Activated CD8-positive, alpha-beta memory T cell treated with anti-CD3 and anti-CD28 coated beads, Interleukin-2, amount 10 ng/mL, durations not matched to agents 7 days and 5 days (primary cell): ENCODE data around the gene KMT2C. TPM values are rescaled to one million over a fixed set of nuclear protein-coding genes. Genes with fewer than 3 reads are reported as not detected.
"Not testable (repeated sequence)": the region's sequence is repeated elsewhere in the genome, so short reads cannot be mapped to it uniquely, and the experiment has no call there.

Experiments
- ATAC-seq: fragments of 150-1000 bp; cut with Tn5 transposase; one replicate; pipeline ENCODE4 v1.10.0; 2021; ENCODE audit warnings: moderate library complexity
- CTCF ChIA-PET: fragments of 350-600 bp; sonication (Branson Sonifier 250); formaldehyde crosslinking; loops from one replicate; lab custom pipeline; 2021; ENCODE audit warnings: antibody characterized with exemption; lab: Charles Lee
- DNase-seq: peaks from one replicate; pipeline ENCODE4 v3.0.0-alpha.2; 2020
- H3K27ac Mint-ChIP-seq: one replicate; pipeline ENCODE4 v1.8.0; 2021; ENCODE audit warnings: mild to moderate bottlenecking, mixed read lengths
- H3K27me3 Mint-ChIP-seq: one replicate; pipeline ENCODE4 v1.8.0; 2021; ENCODE audit warnings: mixed read lengths
- H3K36me3 Mint-ChIP-seq: one replicate; pipeline ENCODE4 v1.8.0; 2021; ENCODE audit warnings: mild to moderate bottlenecking, mixed read lengths
- H3K4me1 Mint-ChIP-seq: one replicate; pipeline ENCODE4 v1.8.0; 2021; ENCODE audit warnings: mixed read lengths
- H3K4me3 Mint-ChIP-seq: one replicate; pipeline ENCODE4 v1.8.0; 2021; ENCODE audit warnings: mild to moderate bottlenecking, moderate library complexity, mixed read lengths
- H3K9me3 Mint-ChIP-seq: one replicate; pipeline ENCODE4 v1.8.0; 2022; ENCODE audit warnings: low read depth, mixed read lengths
- total RNA-seq, 2 experiments: library from RNA; stranded (reverse); gene quantifications; one replicate each; pipeline ENCODE4 v1.2.3, GENCODE V29; 2021

Gene KMT2C
- total RNA-seq, 2 experiments from 2014 or later: 58.2 to 86.6 TPM

GRCh38 chr7:152351747-152352146, 84.1 kb downstream of the KMT2C start:
- H3K27ac Mint-ChIP-seq, ATAC-seq, CTCF ChIA-PET, DNase-seq, H3K4me1 Mint-ChIP-seq, H3K4me3 Mint-ChIP-seq, H3K9me3 Mint-ChIP-seq, H3K27me3 Mint-ChIP-seq: not testable (repeated sequence)
- peaks cover 67% of the 10 kb centered on the region for H3K36me3 Mint-ChIP-seq

GRCh38 chr7:152351168-152351567, 84.6 kb downstream of the KMT2C start:
- Mint-ChIP-seq H3K36me3 (peaks cover 68% of the 10 kb centered on the region), H3K4me1 (no peaks in the 10 kb centered on the region), H3K27ac (no peak overlapping the region), H3K4me3 (no peak overlapping the region), H3K9me3 (peaks cover 7% of the 10 kb centered on the region), H3K27me3 (no peaks in the 10 kb centered on the region)
- CTCF ChIA-PET: interaction anchor here (1.1 kb wide), 1 partner anchor 14 kb away, joined by 5 read pairs; no protein-coding TSS in a partner anchor
- DNase-seq (no peak), ATAC-seq (no peak)

GRCh38 chr7:152347888-152348287, 87.9 kb downstream of the KMT2C start:
- no peak for DNase-seq
- ATAC-seq: no peak
- Mint-ChIP-seq H3K27me3 (no peaks in the 10 kb centered on the region), H3K9me3 (peaks cover 7% of the 10 kb centered on the region), H3K4me3 (no peak overlapping the region), H3K4me1 (peaks cover 6% of the 10 kb centered on the region), H3K36me3 (peaks cover 50% of the 10 kb centered on the region), H3K27ac (no peak overlapping the region)
- CTCF ChIA-PET: no interaction called here

- Mint-ChIP-seq H3K4me1 (peaks cover 6% of the 10 kb centered on the region), H3K27ac (no peak overlapping the region)
- CTCF ChIA-PET: no interaction called here
Measured at GRCh38 chr7:152344253-152344652, 91.5 kb downstream of the KMT2C start.

GRCh38 chr7:152342796-152343195, 93.0 kb downstream of the KMT2C start:
- CTCF ChIA-PET: no interaction called here

More at GRCh38 chr7:152344253-152344652, 91.5 kb downstream of the KMT2C start:
- no peaks in the 10 kb centered on the region for H3K27me3 Mint-ChIP-seq
- H3K36me3 Mint-ChIP-seq: peaks cover 28% of the 10 kb centered on the region
- DNase-seq (no peak), ATAC-seq (no peak)
- peaks cover 3% of the 10 kb centered on the region for H3K9me3 Mint-ChIP-seq
- no peak overlapping the region for H3K4me3 Mint-ChIP-seq

GRCh38 chr7:152341914-152342236, 93.9 kb downstream of the KMT2C start:
- Mint-ChIP-seq H3K27me3 (no peaks in the 10 kb centered on the region), H3K9me3 (no peaks in the 10 kb centered on the region), H3K4me1 (peaks cover 13% of the 10 kb centered on the region), H3K36me3 (peaks cover 10% of the 10 kb centered on the region), H3K4me3 (no peak overlapping the region), H3K27ac (no peak overlapping the region)
- CTCF ChIA-PET: no interaction called here
- ATAC-seq (no peak), DNase-seq (no peak)

More at GRCh38 chr7:152342796-152343195, 93.0 kb downstream of the KMT2C start:
- H3K4me3 Mint-ChIP-seq: no peak overlapping the region
- H3K27me3 Mint-ChIP-seq: no peaks in the 10 kb centered on the region
- no peak for DNase-seq
- peaks cover 16% of the 10 kb centered on the region for H3K36me3 Mint-ChIP-seq
- H3K27ac Mint-ChIP-seq: no peak overlapping the region
- no peak for ATAC-seq
- peaks cover 3% of the 10 kb centered on the region for H3K9me3 Mint-ChIP-seq
- peaks cover 6% of the 10 kb centered on the region for H3K4me1 Mint-ChIP-seq

GRCh38 chr7:152341039-152341913, 94.5 kb downstream of the KMT2C start:
- Mint-ChIP-seq H3K9me3 (no peaks in the 10 kb centered on the region), H3K36me3 (peaks cover 9% of the 10 kb centered on the region), H3K27me3 (no peaks in the 10 kb centered on the region), H3K4me3 (no peak overlapping the region), H3K4me1 (peaks cover 19% of the 10 kb centered on the region), H3K27ac (no peak overlapping the region)
- CTCF ChIA-PET: no interaction called here
- ATAC-seq: no peak
- no peak for DNase-seq

GRCh38 chr7:152340161-152340560, 95.6 kb downstream of the KMT2C start:
- Mint-ChIP-seq H3K4me3 (no peak overlapping the region), H3K27me3 (no peaks in the 10 kb centered on the region), H3K9me3 (no peaks in the 10 kb centered on the region), H3K27ac (no peak overlapping the region), H3K36me3 (peaks cover 5% of the 10 kb centered on the region), H3K4me1 (peaks cover 29% of the 10 kb centered on the region)
- CTCF ChIA-PET: no interaction called here
- no peak for DNase-seq
- no peak for ATAC-seq

GRCh38 chr7:152338561-152338960, 97.2 kb downstream of the KMT2C start:
- no peak for ATAC-seq
- Mint-ChIP-seq H3K4me1 (peaks cover 30% of the 10 kb centered on the region), H3K4me3 (no peak overlapping the region), H3K9me3 (no peaks in the 10 kb centered on the region), H3K27ac (no peak overlapping the region), H3K27me3 (no peaks in the 10 kb centered on the region), H3K36me3 (peaks cover 4% of the 10 kb centered on the region)
- CTCF ChIA-PET: no interaction called here
- no peak for DNase-seq

GRCh38 chr7:152336754-152337368, 98.9 kb downstream of the KMT2C start:
- Mint-ChIP-seq H3K4me3 (peak overlapping the region; percentile 66), H3K36me3 (peaks cover 3% of the 10 kb centered on the region), H3K4me1 (peaks cover 27% of the 10 kb centered on the region), H3K27ac (peak overlapping the region; percentile 44), H3K27me3 (no peaks in the 10 kb centered on the region), H3K9me3 (no peaks in the 10 kb centered on the region)
- CTCF ChIA-PET: interaction anchor here (0.8 to 2.2 kb wide), 12 partner anchors 12 to 369 kb away, joined by 3 to 7 read pairs (median 3); no protein-coding TSS in a partner anchor
- ATAC-seq (peak; percentile 85), DNase-seq (peak; percentile 44)

GRCh38 chr7:152335900-152336571, 99.8 kb downstream of the KMT2C start:
- H3K4me1 Mint-ChIP-seq: peaks cover 27% of the 10 kb centered on the region
- no peaks in the 10 kb centered on the region for H3K27me3 Mint-ChIP-seq
- H3K27ac Mint-ChIP-seq: peak overlapping the region; percentile 72
- ATAC-seq (peak; percentile 74), DNase-seq (no peak)
- H3K36me3 Mint-ChIP-seq: peaks cover 3% of the 10 kb centered on the region
- CTCF ChIA-PET: interaction anchor here (0.8 to 2.2 kb wide), 10 partner anchors 11 to 370 kb away, joined by 3 to 7 read pairs (median 3); no protein-coding TSS in a partner anchor
- no peaks in the 10 kb centered on the region for H3K9me3 Mint-ChIP-seq
- H3K4me3 Mint-ChIP-seq: peak overlapping the region; percentile 66

- no peak for DNase-seq
- no peaks in the 10 kb centered on the region for H3K9me3 Mint-ChIP-seq
- H3K4me3 Mint-ChIP-seq: no peak overlapping the region
- peaks cover 16% of the 10 kb centered on the region for H3K36me3 Mint-ChIP-seq
- no peaks in the 10 kb centered on the region for H3K27me3 Mint-ChIP-seq
- H3K27ac Mint-ChIP-seq: no peak overlapping the region
- H3K4me1 Mint-ChIP-seq: peaks cover 27% of the 10 kb centered on the region
- CTCF ChIA-PET: interaction anchor here (0.9 kb wide), 1 partner anchor 101 kb away, joined by 3 read pairs; no protein-coding TSS in a partner anchor
- ATAC-seq: no peak
Measured at GRCh38 chr7:152333134-152333533, 102.7 kb downstream of the KMT2C start.

GRCh38 chr7:152330827-152331226, 105.0 kb downstream of the KMT2C start:
- peaks cover 17% of the 10 kb centered on the region for H3K36me3 Mint-ChIP-seq
- CTCF ChIA-PET: no interaction called here
- ATAC-seq (no peak), DNase-seq (no peak)
- no peaks in the 10 kb centered on the region for H3K9me3 Mint-ChIP-seq
- peaks cover 9% of the 10 kb centered on the region for H3K4me1 Mint-ChIP-seq
- H3K27ac Mint-ChIP-seq: no peak overlapping the region
- H3K4me3 Mint-ChIP-seq: no peak overlapping the region
- H3K27me3 Mint-ChIP-seq: no peaks in the 10 kb centered on the region
